ENCODE measurements around the gene HDGFL1.

DNA sequence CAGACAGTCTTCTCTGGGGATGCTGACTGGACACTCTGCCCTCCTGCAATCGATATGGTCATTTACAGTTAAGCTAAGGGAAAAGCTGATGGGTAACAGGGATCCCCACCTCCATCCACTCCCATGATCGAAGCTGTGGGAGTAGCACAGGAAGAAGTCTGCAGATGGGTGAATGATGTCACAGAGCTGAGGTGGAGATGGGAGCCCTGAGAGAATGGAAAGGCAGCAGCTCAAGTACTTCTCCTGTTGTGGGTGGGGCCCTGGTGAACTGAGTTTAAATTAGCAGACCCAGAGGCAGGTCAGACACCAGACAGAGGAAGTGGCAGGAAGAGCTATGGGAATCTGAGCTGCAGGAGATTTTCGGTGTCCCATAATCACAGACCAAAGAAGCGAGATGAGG, 29.0 kb downstream of the HDGFL1 start:
- TF ChIP-seq POLR2A (IDR thresholded peaks at IDR 0.05) (no peak), CTCF (IDR thresholded peaks at IDR 0.05) (no peak), POLR2AphosphoS5 (IDR thresholded peaks at IDR 0.05) (no peak)
